SK-N-DZ (cell line): ENCODE measurements around the gene TUBGCP3.
"Not testable (repeated sequence)": the region's sequence is repeated elsewhere in the genome, so short reads cannot be mapped to it uniquely, and the experiment has no call there.

Experiments used
- DNase-seq: peaks from one replicate; pipeline ENCODE4 v3.0.0-alpha.2; 2015; ENCODE audit warnings: low spot score

Gene TUBGCP3

DNA sequence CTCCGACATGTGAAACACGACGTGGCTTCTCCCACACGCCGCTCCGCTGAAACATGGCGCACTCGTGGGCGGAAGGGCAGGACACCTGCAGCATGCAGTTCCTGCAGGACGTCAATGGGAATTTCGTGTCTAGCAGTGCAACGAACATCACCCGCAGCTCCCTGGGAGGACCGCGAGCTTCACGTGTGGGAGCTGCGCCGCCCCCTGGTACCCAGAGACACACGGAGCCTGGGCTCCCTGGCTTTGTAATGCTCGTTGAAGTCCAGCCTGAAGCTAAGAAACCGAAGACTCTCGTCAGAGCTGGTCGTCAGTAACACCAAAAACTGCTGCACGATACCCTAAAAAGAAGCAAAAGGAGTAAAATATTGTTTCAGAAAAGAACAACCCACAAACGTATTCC is 102.1 kb downstream of the TUBGCP3 start:
- not testable (repeated sequence) for DNase-seq

DNA sequence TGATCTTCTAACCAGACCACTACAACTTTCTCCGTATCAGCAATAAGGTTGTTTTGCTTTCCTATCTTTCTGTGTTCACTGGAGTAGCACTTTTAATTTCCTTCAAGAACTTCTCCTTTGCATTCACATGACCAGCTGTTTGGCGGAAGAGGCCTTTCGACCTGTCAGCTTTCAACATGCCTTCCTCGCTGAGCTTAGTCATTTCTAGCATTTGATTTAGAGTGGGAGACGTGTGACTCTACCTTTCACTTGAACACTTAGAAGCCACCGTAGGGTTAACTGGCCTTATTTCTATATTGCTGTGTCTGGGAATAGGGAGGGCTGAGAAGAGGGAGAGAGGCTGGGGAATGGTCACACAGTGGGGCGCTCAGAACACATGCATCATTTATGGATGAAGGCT is 104.7 kb downstream of the TUBGCP3 start:
- no peak for DNase-seq

DNA sequence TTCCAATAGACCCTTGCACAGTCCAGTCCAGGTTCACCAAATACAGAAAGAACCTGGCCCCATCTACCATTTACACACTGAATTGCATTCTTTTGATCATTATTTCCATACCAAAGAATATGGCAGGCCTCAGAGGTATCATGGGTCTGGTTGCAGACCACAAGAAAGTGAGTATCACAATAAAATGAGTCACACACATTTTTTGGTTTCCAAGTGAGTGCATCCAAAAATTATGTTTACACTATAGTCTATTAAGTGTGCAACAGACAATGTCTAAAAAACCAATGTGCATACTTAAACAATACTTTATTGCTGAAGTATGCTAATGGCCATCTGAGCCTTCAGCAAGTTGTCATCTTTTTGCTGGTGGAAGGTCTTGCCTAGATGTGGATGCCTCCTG is 106.5 kb downstream of the TUBGCP3 start:
- no peak for DNase-seq

DNA sequence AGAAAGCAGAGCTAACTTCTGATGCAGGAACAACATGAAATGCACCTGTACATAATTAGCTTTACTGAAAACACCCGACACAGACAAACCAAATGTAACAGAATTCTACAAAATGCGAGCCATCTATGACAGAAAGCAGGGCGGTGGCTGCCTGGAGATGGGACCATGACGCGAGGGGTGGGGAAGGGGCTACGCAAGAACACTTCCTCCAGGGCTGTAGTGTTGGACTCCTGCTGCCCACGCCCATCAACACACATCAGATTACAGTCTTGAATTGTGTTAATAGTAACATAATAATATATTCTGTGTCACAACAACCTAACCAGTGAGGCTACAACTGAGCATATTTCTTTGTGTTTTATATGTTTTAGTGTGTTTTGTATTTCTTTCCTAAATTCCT is 108.6 kb downstream of the TUBGCP3 start:
- DNase-seq, result no peak

DNA sequence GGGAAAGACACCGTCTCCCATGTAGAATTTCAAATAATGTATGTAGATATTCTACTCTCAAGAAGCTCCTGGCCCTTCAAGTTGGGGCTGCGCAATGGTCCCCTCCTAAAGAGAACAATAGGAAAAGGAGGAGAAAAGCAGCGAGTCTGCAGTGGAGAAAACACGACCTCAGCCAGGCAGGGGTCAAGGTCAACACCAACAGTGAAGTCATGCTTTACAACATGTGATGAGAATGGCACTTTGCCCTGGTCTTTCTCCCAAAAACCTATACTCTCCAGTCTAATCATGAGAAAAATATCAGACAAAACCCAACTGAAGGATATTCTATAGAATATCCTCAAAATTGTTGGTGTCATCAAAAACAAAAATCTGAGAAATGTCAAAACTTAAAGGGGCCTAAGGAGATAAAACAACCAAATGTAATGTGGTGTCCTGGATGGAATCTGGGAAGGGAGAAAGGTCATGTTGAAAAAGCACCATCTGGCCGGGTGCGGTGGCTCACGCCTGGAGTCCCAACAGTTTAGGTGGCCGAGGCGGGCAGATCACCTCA is 110.8 kb downstream of the TUBGCP3 start:
- no peak for DNase-seq

DNA sequence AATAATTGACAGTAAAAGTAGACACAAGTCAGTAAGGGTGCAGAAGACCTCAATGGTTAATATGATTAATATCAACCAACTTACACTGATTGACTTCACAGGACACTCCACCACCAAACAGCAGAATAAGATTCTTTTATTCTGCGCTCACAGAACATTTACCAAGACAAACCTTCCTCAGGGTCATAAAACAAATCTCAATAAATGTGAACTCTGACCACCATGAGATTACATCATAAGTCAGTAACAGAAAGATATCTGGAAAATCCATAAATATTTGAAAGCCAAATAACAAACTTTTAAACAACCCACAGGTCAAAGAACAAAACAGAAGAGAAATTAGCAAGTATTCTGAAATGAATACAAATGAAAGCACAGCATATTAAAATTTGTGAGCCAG is 112.1 kb downstream of the TUBGCP3 start:
- DNase-seq, result no peak

DNA sequence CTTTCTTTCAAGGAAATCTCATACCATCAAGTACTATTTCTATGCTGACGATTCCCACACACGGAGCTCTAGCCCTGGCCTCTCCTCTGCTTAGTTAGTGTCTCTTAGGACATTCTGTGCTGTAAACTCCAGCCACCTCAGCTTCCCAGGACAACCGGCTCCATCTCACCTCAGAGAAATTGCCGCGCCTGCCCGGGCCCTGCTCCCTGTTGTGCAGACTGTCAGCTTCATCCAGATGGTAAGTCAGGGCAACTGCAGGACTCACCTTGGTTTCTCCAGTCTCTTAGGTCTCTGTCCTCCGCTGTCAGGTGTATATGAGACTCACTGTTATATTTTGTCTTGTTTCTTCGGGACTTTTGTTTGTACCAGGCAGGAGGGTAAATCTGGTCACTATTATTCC is 113.1 kb downstream of the TUBGCP3 start:
- DNase-seq, result no peak

DNA sequence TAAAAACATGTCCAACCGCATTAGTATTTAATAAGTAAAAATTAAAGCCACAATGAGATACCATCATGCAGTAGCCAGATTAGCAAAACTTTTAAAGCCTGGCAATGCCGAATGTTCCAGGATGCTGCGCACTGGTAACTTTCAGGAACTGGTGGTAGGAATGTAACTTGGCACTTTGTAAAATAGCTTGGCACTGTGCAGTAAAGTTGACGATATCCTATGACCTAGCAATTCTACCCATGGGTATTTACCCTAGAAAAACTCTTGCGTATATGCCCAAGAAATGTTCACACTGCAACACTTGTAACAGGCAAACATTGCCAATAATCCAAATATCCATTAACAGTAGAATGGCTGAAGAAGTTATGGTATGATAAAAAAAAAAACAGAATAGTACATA is 114.1 kb downstream of the TUBGCP3 start:
- DNase-seq, result no peak

DNA sequence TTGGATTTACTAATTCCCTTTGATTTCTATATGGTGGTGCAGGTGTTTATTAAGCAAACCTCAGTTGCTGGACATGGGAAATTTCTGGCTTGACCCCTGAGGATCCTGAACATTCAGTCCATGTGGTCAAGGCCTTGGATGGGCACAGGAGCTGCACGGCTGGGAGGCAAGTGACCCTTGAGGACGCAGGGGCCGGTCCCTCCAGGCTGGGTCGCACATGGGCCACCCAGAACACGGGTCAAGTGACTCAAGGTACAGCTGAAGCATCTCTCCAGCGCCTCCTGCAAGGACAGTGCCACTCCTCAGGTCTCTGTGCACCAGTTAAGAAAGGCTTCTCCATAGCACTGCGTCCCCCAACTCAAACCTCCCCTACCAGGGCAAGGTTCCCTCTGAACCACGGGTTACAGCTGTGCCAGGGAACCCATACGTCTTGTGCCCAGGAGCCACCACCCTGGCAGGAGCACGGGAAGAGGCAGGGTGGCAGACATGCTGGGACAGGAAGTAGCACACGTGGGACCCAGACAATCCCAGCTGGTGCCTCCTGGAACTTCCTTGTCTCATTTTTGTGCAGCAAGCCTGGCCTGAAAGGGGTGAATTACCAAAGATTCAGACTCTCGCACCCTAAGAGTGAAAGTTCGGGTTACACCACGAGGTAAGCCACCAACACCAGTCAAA is 118.7 kb downstream of the TUBGCP3 start:
- DNase-seq, result no peak

DNA sequence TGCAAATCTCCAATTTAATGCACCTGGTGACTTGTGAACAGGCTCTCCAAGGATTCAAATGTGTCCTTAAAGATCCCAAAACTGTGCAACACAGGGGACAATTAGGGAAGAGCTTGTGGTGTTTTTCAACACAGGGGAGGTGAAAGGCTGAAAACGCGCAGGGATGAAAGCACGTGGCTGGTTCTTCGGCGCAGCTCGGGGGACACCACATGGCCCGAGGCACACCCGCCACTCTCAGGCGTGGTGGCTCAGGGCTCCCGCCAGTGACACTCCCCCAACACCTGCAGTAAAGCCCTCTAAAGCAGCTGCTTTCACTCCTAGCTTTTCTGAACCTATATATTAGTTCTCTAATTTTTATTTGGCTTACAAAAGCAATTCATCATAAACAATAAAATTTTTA is 119.9 kb downstream of the TUBGCP3 start:
- no peak for DNase-seq

DNA sequence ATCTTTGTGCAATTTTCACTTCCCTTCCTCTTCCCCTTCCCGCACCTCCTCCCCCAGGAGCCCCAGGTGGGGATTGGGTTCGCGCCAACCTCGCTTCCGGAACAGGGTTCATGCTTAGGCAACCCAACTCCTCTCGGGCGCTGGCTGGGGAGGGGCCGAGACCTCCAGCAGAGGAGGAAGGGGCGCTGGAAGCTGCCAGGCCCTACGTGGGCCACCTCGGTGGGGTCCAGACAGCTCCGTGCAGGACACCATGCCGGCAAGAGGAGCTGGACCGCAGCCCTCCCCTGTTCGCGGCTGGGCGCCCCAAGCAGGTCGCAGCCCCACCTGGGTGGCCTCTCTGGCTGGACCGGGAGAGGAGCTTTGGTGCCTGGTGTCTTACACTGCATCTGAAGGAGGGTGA is 120.7 kb downstream of the TUBGCP3 start:
- no peak for DNase-seq

DNA sequence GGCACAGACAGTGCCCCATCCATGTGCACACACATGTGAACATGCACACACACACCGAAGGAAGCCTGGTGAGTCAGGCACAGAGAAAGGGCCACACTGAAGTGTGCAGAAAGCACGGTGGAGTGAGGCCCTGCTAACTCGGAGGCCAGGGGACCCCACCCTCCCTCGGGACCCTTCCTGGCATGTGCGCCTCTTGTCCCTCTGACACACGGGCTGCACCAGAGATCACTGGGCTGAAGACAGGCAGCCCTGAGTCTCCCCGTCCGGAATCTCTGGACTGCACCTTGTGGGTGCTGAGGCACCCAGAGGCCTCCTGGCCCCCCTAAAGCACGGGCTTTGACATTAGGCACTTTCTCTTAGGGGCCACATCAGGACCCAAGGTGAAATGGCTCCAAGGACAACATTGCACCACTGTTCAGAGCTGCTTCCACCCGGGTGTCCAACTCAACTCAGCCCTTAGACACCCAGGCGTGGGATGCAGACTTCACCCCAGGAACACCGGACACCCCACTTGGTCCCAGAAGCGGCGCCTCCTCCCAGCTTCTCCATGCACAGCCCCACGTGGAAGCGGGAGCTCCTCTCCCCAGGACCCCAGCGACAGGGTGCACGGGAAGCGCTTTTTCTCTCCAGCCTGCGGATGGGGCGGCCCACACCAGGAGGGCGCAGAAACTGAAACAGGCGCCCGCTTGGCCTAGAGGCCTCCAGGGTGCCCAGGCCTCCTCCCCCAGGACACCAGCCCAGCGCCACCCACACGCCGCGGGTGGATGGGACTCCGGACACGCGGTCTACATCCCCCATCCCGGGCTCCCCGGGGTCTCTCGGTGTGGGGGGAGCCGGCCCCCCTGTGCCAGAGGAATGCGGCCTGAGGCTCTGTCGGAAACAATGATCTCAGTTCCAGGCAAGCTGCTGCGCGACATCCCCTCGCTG is 121.6 kb downstream of the TUBGCP3 start:
- DNase-seq, result no peak

DNA sequence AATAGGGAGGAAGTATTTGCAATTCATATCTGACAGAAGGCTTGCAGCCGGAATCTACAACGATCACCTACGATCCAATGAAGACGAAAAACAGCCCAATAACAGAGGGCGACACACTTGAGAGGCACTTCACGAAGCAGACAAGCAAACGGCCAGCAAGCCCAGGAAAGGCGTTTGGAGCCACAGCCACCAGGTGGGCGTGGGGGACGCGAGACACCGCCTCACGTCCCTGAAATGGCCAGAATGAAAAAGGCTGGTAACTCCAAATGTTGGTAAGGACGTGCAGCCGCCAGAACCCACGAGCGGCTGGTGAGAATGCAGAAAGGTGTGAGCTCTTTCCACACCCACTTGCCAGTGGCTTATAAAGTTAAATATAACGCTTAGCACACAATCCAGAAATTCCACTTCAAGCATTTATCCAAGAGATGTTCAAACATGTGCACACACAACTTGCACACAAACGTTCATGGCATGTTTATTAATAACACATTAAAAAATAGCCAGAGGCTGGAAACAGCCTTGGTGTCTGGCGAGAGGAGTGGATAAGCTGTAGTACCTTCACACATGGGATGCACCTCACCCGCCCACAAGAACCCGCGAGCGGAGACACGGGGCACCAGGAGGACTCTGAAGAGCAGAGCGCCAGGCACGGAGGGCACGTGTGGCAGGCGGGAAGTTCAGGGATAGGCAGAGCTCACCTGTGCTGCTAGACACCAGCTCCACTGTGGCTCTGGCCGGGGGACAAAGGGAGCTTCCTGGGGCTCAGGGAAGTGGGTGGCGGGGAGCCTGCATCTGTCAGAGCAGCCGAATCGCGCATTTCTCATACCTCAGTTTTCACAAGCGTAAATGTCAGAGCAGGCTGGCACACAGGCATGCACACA is 122.5 kb downstream of the TUBGCP3 start:
- DNase-seq, result no peak

DNA sequence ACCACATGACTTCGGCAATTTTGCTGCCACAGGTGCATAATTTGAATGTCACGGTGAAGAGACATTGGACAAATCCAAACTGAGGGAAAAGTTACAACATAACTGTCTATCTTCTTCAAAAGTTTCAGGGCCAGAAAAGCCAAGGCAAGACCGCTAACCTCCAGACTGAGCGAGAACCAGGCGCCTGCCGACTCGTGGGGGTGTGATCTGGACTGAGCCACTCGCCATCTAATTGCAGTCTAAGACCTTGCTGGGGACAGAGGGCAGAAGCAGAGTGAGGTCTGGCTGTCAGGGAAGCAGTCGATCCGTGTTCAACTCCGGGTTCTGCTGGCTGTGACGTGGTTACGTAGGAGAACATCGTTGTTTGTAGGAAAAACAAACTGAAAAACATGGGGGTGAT is 123.2 kb downstream of the TUBGCP3 start:
- no peak for DNase-seq

DNA sequence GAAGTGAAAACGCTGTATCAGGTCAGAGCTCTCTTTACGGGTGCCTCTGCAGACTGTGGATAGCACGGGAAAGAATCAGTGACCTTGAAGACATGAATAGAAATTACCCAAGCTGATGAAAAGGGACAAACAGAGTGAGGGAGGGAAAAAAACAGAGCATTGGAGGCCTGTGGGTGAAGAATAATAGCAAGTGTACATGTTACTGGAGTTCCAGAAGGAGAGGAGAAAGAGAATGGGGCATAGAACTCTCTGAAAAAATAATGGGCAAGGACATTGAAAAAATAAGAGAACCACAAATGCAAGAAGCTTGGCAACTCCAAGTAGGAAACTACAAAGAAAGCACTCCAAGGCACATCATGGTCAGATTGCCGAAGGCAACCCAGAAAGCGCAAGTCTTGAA is 125.5 kb downstream of the TUBGCP3 start:
- DNase-seq, result no peak

DNA sequence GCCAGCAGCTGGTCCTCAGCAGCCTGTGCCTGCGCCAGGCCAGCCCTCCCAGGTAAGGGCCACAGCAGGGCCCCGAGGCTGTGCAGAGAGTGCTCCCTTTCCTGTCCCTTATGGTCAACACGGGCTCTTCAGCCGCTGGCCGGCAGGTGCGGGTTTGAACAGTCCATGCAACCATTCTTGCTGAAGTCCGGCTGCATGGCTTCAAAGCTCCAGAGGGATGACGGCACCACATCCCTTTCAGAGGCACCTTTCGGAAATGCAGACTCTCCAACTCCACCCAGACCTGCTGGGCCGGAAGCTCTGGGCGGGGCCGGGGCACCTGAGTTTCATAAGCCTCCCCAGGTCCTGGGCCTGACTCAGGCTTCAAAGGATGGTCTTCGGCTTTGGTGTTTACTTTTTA is 130.5 kb downstream of the TUBGCP3 start:
- no peak for DNase-seq

DNA sequence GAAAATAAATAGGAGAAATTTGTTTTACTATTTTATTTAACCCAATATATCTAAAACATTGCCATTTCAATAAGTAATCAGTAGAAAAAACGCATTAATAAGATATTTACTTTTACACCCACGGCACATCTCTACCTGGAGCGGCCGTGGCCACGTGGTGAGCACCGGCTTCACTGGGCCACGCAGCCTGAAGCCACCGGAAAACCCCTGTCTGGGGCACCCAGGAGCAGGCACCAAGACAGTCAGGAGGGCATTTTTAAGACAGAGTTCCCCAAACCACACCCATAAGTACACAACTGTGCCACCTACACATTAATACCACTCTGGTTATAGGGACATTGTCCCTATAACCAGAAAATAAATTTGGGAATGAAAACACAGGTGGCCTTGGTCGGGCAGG is 130.9 kb downstream of the TUBGCP3 start:
- DNase-seq, result no peak

DNA sequence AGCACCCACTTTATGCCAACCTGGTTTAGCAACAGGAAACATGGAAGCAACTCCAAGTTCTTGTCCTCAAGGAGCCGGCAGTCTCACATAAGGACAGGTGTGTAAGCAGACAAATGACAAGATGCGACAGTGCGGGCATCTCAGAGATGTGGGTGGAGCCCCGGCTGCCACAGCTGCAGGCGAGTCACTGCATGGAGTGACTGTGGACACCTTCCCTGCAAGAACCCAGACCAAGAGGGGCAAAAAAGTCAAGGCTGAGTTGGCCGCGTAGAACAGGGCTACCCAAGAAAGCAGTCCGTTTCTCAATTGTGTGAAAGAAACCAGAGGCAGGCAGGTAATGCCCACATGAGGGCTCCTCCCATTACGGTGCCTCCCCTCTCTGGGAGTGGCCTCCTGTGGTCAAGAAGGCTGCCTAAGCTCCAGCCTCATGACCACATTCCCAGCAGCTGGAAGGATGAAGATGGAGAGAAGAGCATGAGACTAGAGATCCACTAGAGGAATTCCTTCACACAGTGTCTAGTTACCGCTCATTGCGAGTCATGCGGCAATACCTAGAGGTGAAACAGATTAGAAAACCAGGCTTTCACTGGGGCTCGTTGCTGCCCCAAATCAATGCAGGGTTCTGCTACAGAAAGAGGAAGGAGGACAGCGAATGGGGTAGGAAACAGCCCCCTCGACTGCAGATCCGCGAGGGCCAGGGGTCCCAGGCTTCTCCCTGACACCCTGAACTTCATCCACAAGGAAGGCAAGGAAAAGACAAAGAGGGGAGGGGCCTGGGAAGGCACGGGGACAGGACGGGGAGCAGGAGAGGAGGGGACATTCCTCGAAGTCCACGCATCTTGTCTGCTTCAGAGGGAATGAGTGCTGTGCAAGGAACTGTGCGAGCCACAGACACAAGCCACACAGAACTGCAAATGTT is 131.6 kb downstream of the TUBGCP3 start:
- no peak for DNase-seq

DNA sequence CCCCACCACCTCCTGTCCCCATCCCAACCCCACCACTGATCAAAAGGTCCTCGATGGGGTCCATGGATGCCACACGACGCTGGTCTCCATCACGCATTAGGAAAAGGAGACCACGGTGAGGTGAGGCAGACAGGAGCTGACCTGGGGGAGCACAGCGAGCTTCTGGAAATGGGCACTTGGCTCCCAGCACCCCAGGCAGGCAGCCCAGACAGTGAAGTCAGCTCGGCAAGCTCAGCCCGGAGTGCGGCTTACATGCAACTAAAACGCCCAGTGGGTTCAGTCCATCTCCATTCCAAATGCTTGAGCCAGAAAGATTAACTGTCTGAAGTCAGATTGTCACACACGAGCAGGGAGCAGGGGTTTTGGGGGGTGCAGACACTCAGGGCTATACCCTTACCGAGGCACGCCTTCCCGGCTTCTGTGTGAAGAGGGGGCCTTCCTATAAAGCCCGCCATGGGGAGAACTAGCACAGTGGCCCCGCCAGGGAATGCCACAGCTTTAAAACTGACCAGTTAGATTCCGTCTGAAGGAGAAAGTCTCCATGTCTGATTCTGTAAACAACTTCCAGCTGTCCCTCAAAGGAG is 132.4 kb downstream of the TUBGCP3 start:
- no peak for DNase-seq

DNA sequence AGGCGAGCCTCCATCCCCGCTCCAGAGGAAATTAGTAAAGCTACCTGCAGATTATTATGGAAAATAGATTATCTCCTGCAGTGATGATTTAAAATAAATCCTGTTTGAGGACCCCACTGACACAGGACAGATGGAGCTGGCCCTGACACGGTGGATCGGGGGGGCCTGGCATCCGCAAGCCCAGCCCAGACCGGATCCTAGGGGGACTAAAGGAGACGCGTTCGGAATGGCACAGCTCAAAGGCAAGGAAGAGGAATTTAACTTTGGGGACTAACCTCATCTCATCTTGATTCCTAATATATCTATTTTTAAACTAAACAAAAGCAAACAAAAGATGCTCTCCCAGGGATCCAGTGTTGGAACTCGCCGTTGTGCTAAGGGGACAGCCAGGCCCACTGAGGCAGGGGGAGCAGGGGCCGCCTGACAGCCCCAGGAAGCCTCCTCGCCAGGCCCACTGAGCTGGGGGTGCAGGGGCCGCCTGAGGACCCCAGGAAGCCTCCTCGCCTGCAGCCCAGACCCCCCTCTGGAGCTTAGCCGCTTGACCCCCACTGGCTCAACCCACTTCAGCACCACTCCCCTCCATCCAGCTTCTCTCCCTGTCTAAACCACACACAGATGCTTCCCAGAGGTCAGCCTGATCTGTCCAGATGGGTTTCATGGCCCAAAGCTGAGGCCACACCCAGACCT is 133.2 kb downstream of the TUBGCP3 start:
- no peak for DNase-seq
